Thyroid gland (tissue), 4 donors: ENCODE results near the gene PHLDB1.

Experiments used
- POLR2A ChIP-seq, 2 donors: fragments of 450-650 bp; IDR thresholded peaks; one replicate each; pipeline ENCODE4 v1.6.1; 2017; ENCODE audit warnings: antibody characterized with exemption in 2 of 2, mild to moderate bottlenecking in 2 of 2, moderate library complexity in 1 of 2
- TF ChIP-seq, protein P1 (sequence below), 6 experiments: fragments of 200-600 bp in 3 of 6; fragments of 450-650 bp in 3 of 6; sonication (generic) in 3 of 6; IDR thresholded peaks; one replicate each; pipeline ENCODE4 v1.5.1; 2016 to 2019; ENCODE audit warnings: antibody characterized with exemption in 6 of 6, mild to moderate bottlenecking in 2 of 6, inconsistent platforms in 1 of 6, moderate library complexity in 1 of 6

DNA sequence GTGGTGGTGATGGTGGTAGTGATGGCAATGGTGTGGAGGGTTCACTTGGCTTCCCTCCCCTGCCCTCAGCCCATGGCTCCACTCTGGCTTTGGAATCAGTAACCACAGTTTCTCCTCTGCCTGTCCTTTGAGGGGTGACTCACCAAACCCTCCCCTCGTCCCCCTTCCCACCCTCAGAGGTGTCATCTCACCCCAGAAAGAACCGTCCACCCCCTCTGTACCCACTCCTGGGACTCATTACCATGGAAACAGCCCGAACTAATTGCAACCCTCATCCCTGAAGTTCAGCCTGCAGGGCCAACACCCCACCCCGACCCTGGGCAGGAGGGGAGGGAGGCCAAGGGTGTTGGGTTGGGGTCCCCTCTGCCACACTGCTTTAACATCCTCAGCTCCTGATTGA, 26.6 kb downstream of the PHLDB1 start:
- TF ChIP-seq, protein P1, sequence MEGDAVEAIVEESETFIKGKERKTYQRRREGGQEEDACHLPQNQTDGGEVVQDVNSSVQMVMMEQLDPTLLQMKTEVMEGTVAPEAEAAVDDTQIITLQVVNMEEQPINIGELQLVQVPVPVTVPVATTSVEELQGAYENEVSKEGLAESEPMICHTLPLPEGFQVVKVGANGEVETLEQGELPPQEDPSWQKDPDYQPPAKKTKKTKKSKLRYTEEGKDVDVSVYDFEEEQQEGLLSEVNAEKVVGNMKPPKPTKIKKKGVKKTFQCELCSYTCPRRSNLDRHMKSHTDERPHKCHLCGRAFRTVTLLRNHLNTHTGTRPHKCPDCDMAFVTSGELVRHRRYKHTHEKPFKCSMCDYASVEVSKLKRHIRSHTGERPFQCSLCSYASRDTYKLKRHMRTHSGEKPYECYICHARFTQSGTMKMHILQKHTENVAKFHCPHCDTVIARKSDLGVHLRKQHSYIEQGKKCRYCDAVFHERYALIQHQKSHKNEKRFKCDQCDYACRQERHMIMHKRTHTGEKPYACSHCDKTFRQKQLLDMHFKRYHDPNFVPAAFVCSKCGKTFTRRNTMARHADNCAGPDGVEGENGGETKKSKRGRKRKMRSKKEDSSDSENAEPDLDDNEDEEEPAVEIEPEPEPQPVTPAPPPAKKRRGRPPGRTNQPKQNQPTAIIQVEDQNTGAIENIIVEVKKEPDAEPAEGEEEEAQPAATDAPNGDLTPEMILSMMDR (IDR thresholded peaks at IDR 0.05) = no peak
- TF ChIP-seq POLR2A (IDR thresholded peaks at IDR 0.05) = no peak
